GM10266 (cell line): ENCODE measurements around the gene ADAP1.

Experiments
- DNase-seq: peaks from one replicate; pipeline ENCODE4 v3.0.0; 2012; ENCODE audit errors: extremely low spot score
- CTCF ChIP-seq: IDR thresholded peaks from 2 replicates; pipeline ENCODE4 v1.5.1; 2012; ENCODE audit warnings: mild to moderate bottlenecking, low read depth; ENCODE audit not compliant: control insufficient read depth, insufficient read depth; ENCODE audit errors: missing control alignments

Gene ADAP1

GRCh38 chr7:921581-922333, 32.7 kb downstream of the ADAP1 start:
- no peak for TF ChIP-seq CTCF
- no peak for DNase-seq

- no peak for TF ChIP-seq CTCF
- no peak for DNase-seq
These were observed 33.4 kb downstream of the ADAP1 start for GRCh38 chr7:921071-921461.

- no peak for DNase-seq
- TF ChIP-seq CTCF, result no peak
These were observed 34.0 kb downstream of the ADAP1 start for GRCh38 chr7:920351-921070.

GRCh38 chr7:919924-920341, 34.5 kb downstream of the ADAP1 start:
- no peak for TF ChIP-seq CTCF
- no peak for DNase-seq

- no peak for DNase-seq
- no peak for TF ChIP-seq CTCF
These were observed 35.4 kb downstream of the ADAP1 start for GRCh38 chr7:919114-919442.

GRCh38 chr7:918441-919113, 35.9 kb downstream of the ADAP1 start:
- TF ChIP-seq CTCF, result no peak
- no peak for DNase-seq

- TF ChIP-seq CTCF, result no peak
- DNase-seq, result no peak
These were observed 36.4 kb downstream of the ADAP1 start for GRCh38 chr7:918118-918425.
